GM23338 (cell line): ENCODE measurements around the gene YPEL5.

Source experiments
- CREB1 ChIP-seq: fragments of 250-450 bp; sonication (Bioruptor Pico); IDR thresholded peaks from 2 replicates; pipeline ENCODE4 v1.5.0; 2020; ENCODE audit warnings: low read depth, mild to moderate bottlenecking, moderate library complexity
- CTCF ChIP-seq, 2 experiments: fragments of 200-600 bp in 1 of 2; sonication (generic) in 1 of 2; conservative IDR thresholded peaks; 2 replicates each; pipeline versions ENCODE4 v1.5.1 to v1.6.1; 2016 to 2017; ENCODE audit warnings: antibody characterized with exemption in 2 of 2, low read depth in 2 of 2, mild to moderate bottlenecking in 2 of 2, moderate library complexity in 1 of 2
- ETS1 ChIP-seq: IDR thresholded peaks from 2 replicates; pipeline ENCODE4 v1.6.1; 2016; ENCODE audit warnings: antibody characterized with exemption
- EZH2 ChIP-seq: fragments of 200-600 bp; sonication (generic); IDR thresholded peaks from one replicate; pipeline ENCODE4 v1.8.0; 2017; ENCODE audit warnings: antibody characterized with exemption, mild to moderate bottlenecking, low read depth; ENCODE audit not compliant: unreplicated experiment
- EZH2phosphoT487 ChIP-seq: fragments of 200-600 bp; sonication (generic); IDR thresholded peaks from one replicate; pipeline ENCODE4 v1.8.1; 2018; ENCODE audit warnings: antibody characterized with exemption; ENCODE audit not compliant: unreplicated experiment
- JUNB ChIP-seq: IDR thresholded peaks from one replicate; pipeline ENCODE4 v1.6.1; 2016; ENCODE audit warnings: antibody characterized with exemption; ENCODE audit not compliant: unreplicated experiment
- NANOG ChIP-seq: IDR thresholded peaks from 2 replicates; pipeline ENCODE4 v1.6.1; 2016; ENCODE audit warnings: antibody characterized with exemption, borderline replicate concordance
- POLR2AphosphoS5 ChIP-seq: IDR thresholded peaks from 2 replicates; pipeline ENCODE4 v1.6.1; 2016; ENCODE audit warnings: antibody characterized with exemption, low read depth
- REST ChIP-seq: IDR thresholded peaks from one replicate; pipeline ENCODE4 v1.6.1; 2018; ENCODE audit warnings: antibody characterized with exemption; ENCODE audit not compliant: unreplicated experiment
- ZNF114 ChIP-seq: fragments of 250-450 bp; sonication (Bioruptor Pico); IDR thresholded peaks from 2 replicates; pipeline ENCODE4 v1.5.0; 2020; ENCODE audit warnings: mild to moderate bottlenecking, moderate library complexity
- ZNF331 ChIP-seq: fragments of 250-450 bp; sonication (Bioruptor Pico); IDR thresholded peaks from 2 replicates; pipeline ENCODE4 v1.5.0; 2020; ENCODE audit warnings: low read depth, mild to moderate bottlenecking, moderate library complexity

GRCh38 chr2:30150786-30151185, 4.0 kb downstream of the YPEL5 start:
- TF ChIP-seq CTCF (conservative IDR thresholded peaks at IDR 0.05; ENCODE audit: low read depth in 2 of 2) (no peak), REST (no peak), NANOG (no peak), EZH2 (no peak), JUNB (no peak), POLR2AphosphoS5 (no peak), CREB1 (CRISPR knock-in tag) (no peak), EZH2phosphoT487 (no peak), ZNF331 (CRISPR knock-in tag) (no peak), ETS1 (no peak), ZNF114 (CRISPR knock-in tag) (no peak)
